Tibial artery (tissue), 4 donors: ENCODE results near the gene KRT6C.

Experiments
- DNase-seq, 2 donors: peaks; one replicate each; pipeline ENCODE4 v3.0.0-alpha.2; 2019
- H3K27ac ChIP-seq, 2 donors: fragments of 200-600 bp; sonication (generic) in 1 of 2; 1 replicate in 1 of 2; 2 replicates in 1 of 2; pipeline ENCODE4 v1.5.1; 2018 to 2019; ENCODE audit warnings: mild to moderate bottlenecking in 1 of 2
- H3K27me3 ChIP-seq, 2 donors: fragments of 200-600 bp; sonication (generic) in 1 of 2; one replicate each; pipeline versions ENCODE4 v1.5.1 to v1.6.0; 2016 to 2019
- H3K36me3 ChIP-seq, 3 donors: fragments of 200-600 bp; sonication (generic) in 2 of 3; one replicate each; pipeline ENCODE4 v1.5.1; 2016 to 2019; ENCODE audit warnings: mild to moderate bottlenecking in 2 of 3
- H3K4me1 ChIP-seq, 4 donors: fragments of 200-600 bp; sonication (generic) in 2 of 4; 1 replicate in 3 of 4; 2 replicates in 1 of 4; pipeline ENCODE4 v1.5.1; 2016 to 2019
- H3K4me3 ChIP-seq, 2 donors: fragments of 200-600 bp; sonication (generic) in 1 of 2; 1 replicate in 1 of 2; 2 replicates in 1 of 2; pipeline ENCODE4 v1.5.1; 2018 to 2019; ENCODE audit warnings: mild to moderate bottlenecking in 2 of 2
- H3K9me3 ChIP-seq, 3 donors: fragments of 200-600 bp; sonication (generic) in 1 of 3; one replicate each; pipeline ENCODE4 v1.5.1; 2016 to 2019
- intact Hi-C: fragments of 100-400 bp; cut with DNase I; formaldehyde crosslinking; loops from one replicate; pipeline ENCODE4 v1.15.0; 2023; ENCODE audit warnings: low total_unique reads
- TF ChIP-seq, protein P1 (sequence below), 2 experiments: fragments of 200-600 bp in 1 of 2; fragments of 450-650 bp in 1 of 2; IDR thresholded peaks; one replicate each; pipeline ENCODE4 v1.5.1; 2017 to 2019; ENCODE audit warnings: antibody characterized with exemption in 2 of 2, mild to moderate bottlenecking in 1 of 2, moderate library complexity in 1 of 2

The KRT6C gene

DNA sequence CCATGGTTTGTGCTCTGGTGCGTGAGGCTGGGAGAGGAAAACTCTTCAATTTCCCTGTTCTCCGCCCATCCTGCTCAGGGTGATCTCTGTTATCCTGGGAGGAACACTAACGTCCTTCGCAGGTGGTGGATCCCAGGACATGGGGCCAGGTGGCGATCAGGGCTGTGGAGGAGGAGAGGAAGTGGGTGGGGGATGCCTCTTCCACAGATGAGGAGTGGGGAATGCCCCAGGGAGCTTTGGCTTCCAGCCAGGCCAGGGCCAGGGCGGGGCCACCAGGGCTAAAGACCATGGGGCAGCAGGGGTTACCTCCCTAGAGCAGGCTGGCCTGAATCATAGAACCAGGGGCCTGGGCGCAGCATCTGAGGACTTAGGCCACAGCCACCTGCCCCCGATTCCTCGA, 36.1 kb downstream of the KRT6C start:
- H3K4me1 ChIP-seq: no peaks in the 10 kb centered on the region
- no peak overlapping the region for H3K4me3 ChIP-seq
- no peak for DNase-seq
- peaks cover 0 to 54% of the 10 kb centered on the region in 2 donors for H3K27me3 ChIP-seq
- TF ChIP-seq, protein P1, sequence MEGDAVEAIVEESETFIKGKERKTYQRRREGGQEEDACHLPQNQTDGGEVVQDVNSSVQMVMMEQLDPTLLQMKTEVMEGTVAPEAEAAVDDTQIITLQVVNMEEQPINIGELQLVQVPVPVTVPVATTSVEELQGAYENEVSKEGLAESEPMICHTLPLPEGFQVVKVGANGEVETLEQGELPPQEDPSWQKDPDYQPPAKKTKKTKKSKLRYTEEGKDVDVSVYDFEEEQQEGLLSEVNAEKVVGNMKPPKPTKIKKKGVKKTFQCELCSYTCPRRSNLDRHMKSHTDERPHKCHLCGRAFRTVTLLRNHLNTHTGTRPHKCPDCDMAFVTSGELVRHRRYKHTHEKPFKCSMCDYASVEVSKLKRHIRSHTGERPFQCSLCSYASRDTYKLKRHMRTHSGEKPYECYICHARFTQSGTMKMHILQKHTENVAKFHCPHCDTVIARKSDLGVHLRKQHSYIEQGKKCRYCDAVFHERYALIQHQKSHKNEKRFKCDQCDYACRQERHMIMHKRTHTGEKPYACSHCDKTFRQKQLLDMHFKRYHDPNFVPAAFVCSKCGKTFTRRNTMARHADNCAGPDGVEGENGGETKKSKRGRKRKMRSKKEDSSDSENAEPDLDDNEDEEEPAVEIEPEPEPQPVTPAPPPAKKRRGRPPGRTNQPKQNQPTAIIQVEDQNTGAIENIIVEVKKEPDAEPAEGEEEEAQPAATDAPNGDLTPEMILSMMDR (IDR thresholded peaks at IDR 0.05): no peak
- H3K36me3 ChIP-seq: no peaks in the 10 kb centered on the region
- H3K9me3 ChIP-seq: no peaks in the 10 kb centered on the region
- no peak overlapping the region for H3K27ac ChIP-seq
- intact Hi-C loops: no loop called here

DNA sequence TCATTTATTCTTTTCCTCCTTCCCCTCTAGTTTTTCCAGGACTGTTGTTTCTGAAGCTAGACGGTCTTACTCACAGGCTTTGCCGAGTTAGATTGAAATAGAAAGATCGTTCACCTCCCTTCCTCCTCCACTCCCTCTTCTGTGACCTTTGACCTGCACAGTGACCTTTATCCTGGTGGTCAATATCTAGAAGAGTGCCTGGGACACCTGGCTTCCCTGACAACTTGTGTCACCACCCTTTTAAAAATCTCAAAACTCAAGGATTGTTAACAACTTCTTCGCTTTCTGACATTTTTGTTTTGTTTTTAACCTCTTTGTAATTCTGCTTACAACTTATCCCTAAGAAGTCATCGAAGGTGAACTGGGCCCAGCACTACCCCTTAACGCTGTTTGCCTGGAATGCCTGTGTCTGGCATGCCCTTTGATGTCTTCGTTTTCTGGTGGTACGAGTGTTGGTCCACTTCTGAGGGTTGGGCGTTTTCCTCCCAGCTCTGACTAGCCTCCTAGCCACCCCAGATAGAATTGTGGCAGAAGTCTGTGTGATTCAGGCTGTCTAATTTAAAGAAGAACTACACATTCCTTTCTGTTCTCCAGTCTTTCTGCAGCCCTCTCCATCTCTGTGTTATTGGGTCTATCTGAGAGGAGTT, 36.7 kb downstream of the KRT6C start:
- H3K36me3 ChIP-seq: no peaks in the 10 kb centered on the region
- peaks cover 0 to 55% of the 10 kb centered on the region in 2 donors for H3K27me3 ChIP-seq
- no peaks in the 10 kb centered on the region for H3K4me1 ChIP-seq
- H3K4me3 ChIP-seq: no peak overlapping the region
- H3K27ac ChIP-seq: no peak overlapping the region
- H3K9me3 ChIP-seq: no peaks in the 10 kb centered on the region
- TF ChIP-seq, protein P1 (IDR thresholded peaks at IDR 0.05): no peak
- DNase-seq: no peak
- intact Hi-C loops: no loop called here

DNA sequence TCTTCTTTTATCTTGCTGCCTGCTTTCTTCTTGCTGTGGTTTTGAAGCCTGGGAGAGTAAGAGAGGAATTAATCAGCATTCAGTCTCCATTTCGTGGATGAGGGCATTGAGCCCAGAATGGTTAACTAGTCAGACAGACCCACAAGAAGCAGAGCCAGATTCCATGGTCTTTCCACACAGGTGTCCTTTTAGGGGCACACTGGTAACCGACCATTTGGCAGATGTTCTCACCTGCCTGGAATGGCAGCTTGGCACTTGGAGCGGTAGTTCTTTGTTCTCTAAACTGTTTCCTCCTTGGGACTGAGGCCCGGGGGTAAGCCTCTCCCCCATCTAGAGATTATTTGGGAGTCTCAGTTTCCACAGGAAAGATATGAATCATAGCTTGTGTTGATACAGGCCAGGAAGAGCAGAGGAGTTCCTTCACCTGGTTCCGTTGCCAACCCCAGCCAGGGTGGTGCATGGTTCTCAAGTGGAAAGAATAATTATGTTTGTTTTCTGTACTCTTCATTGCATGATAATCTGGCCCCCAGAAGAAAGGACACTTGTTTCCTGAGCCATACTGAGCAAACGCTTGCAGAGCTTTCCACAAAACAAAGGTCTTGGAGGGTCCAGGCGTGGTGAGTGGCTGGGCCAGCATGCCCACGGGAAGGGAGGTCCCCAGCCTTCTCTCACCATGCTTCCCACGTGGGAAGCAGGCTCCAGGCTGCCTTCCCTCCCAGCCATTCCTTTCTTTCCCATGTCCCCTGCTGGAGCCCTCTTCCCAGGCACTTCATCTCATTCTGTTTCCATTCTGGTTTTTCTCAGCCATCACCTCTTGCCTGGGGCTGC, 37.4 kb downstream of the KRT6C start:
- Histone ChIP-seq H3K9me3 (no peaks in the 10 kb centered on the region), H3K4me1 (no peaks in the 10 kb centered on the region), H3K27me3 (peaks cover 0 to 57% of the 10 kb centered on the region in 2 donors), H3K4me3 (no peak overlapping the region), H3K27ac (no peak overlapping the region), H3K36me3 (no peaks in the 10 kb centered on the region)
- TF ChIP-seq, protein P1 (IDR thresholded peaks at IDR 0.05): no peak
- DNase-seq: no peak
- intact Hi-C loops: no loop called here

DNA sequence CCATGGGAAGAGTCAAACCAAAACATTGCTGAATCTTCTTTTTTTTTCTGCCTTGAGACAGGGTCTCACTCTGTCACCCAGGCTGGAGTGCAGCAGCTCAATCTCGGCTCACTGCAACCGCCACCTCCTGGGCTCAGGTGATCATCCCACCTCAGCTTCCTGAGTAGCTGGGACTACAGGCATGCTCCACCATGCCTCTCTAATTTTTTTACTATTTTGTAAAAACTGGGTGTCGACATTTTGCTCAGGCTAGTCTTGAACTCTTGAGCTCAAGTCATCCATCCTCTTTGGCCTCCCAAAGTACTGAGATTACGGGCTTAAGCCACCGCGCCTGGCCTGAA, 38.0 kb downstream of the KRT6C start:
- no peaks in the 10 kb centered on the region for H3K9me3 ChIP-seq
- H3K4me3 ChIP-seq: no peak overlapping the region
- peaks cover 0 to 53% of the 10 kb centered on the region in 2 donors for H3K27me3 ChIP-seq
- no peaks in the 10 kb centered on the region for H3K4me1 ChIP-seq
- intact Hi-C loops: no loop called here
- H3K36me3 ChIP-seq: no peaks in the 10 kb centered on the region
- TF ChIP-seq, protein P1 (IDR thresholded peaks at IDR 0.05): no peak
- H3K27ac ChIP-seq: no peak overlapping the region
- no peak for DNase-seq

DNA sequence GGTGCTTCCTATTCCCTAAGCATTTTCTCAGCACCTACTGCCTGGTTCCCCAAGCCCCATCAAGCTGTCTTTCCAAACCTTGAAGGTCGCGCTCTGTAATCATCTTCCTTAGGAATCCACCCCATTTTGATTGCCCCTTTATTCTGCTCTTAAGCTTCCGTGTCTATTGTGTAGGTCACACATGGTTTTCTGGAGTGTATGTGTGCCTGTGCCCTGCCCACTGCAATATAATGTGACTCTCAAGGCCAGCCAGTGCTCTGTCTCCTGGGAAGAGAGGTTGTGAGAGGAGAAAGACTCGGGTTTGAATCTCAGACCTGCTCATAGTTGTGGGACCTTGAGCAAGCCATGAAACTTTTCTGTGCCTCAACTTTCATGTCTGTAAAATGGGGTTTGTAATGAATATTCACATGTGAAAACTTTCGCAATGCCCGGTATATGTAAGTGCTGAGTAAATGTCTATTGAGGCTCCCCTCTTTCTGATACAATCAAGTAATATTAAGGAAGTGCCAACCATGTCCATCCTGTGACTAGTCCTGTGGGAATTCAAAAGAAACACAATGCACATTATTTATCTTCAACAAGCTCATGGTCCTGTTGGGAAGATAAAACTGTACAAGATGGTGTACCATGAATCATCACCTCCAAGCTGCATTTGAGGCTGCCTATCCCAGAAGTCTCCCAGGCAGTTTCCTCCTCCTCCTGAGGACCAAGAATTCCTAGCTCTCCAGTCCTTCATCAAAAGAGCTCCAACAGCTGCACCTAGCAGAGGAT, 38.7 kb downstream of the KRT6C start:
- peaks cover 0 to 47% of the 10 kb centered on the region in 2 donors for H3K27me3 ChIP-seq
- intact Hi-C loops: no loop called here
- no peaks in the 10 kb centered on the region for H3K9me3 ChIP-seq
- no peaks in the 10 kb centered on the region for H3K4me1 ChIP-seq
- H3K36me3 ChIP-seq: no peaks in the 10 kb centered on the region
- DNase-seq: no peak
- H3K4me3 ChIP-seq: no peak overlapping the region
- TF ChIP-seq, protein P1 (IDR thresholded peaks at IDR 0.05): no peak
- no peak overlapping the region for H3K27ac ChIP-seq
